ENCODE data around the gene PSAP. TPM values are rescaled to one million over a fixed set of nuclear protein-coding genes. Genes with fewer than 3 reads are reported as not detected.

Gene PSAP
- total RNA-seq, 4 donors from 2014 or later: 937 to 1,475 (median 1,210) TPM

DNA sequence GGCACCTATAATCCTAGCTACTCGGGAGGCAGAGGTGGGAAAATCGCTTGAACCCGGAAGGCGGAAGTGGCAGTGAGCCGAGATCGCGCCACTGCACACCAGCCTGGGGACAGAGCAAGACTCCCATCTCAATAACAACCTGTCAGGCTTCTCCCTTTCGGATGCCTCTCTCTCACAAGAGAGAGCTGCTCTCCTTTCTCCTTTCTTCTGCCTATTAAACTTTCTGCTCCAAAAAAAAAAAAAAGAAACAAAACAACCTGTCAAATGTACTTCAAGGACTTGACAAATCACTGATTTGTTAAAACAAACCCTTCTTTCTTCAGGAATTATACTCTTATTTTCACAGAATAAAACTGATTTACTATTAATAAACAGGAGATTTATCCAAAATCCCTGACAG, 3.6 kb downstream of the PSAP start:
- ATAC-seq (ENCODE audit: low FRiP score): no peak
- TF ChIP-seq CTCF (IDR thresholded peaks at IDR 0.05): no peak
- no peak for DNase-seq (ENCODE audit: low spot score)

GRCh38 chr10:71846816-71847215, 4.2 kb downstream of the PSAP start:
- DNase-seq (ENCODE audit: low spot score) (no peak), ATAC-seq (ENCODE audit: low FRiP score) (no peak)
- TF ChIP-seq CTCF (IDR thresholded peaks at IDR 0.05): no peak

- ATAC-seq (ENCODE audit: low FRiP score) (no peak), DNase-seq (ENCODE audit: low spot score) (no peak)
- TF ChIP-seq CTCF (IDR thresholded peaks at IDR 0.05): no peak
Observed at GRCh38 chr10:71845410-71846405, 5.3 kb downstream of the PSAP start.

DNA sequence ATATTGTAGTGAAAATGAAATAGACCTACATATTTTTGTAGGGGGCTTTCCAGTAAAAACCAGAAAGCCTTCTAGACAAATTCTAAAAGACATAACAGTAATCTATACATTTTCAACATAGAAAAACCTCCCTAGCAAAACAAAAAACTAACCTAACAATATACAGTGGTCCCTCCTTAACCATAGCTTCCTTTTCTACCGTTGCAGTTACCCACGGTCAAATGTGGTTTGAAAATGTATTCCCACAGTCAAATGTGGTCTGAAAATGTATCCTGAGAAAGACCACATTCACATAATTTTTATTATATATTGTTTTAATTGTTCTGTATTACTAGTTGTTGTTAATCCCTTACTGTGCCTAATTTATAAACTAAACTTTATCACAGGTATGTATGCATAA, 6.4 kb downstream of the PSAP start:
- ATAC-seq (ENCODE audit: low FRiP score) (no peak), DNase-seq (ENCODE audit: low spot score) (no peak)
- no peak for TF ChIP-seq CTCF (IDR thresholded peaks at IDR 0.05)

DNA sequence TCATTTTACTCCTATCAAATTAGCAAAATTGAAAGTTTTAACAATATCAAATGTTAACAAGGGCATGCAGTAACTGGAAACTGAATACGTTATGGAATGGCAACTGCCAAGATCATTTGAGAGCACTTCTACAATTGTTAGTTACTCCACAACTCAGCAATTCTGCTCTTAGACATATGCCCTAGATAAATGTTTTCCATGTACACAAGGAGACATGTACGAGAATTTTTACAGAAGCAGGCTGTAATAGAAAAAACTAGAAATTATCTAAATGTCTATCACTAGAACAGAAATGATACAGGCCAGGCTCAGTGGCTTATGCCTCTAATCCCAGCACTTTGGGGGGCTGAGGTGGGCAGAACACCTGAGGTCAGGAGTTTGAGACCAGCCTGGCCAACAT, 7.0 kb downstream of the PSAP start:
- ATAC-seq (ENCODE audit: low FRiP score): no peak
- DNase-seq (ENCODE audit: low spot score): no peak
- no peak for TF ChIP-seq CTCF (IDR thresholded peaks at IDR 0.05)

DNA sequence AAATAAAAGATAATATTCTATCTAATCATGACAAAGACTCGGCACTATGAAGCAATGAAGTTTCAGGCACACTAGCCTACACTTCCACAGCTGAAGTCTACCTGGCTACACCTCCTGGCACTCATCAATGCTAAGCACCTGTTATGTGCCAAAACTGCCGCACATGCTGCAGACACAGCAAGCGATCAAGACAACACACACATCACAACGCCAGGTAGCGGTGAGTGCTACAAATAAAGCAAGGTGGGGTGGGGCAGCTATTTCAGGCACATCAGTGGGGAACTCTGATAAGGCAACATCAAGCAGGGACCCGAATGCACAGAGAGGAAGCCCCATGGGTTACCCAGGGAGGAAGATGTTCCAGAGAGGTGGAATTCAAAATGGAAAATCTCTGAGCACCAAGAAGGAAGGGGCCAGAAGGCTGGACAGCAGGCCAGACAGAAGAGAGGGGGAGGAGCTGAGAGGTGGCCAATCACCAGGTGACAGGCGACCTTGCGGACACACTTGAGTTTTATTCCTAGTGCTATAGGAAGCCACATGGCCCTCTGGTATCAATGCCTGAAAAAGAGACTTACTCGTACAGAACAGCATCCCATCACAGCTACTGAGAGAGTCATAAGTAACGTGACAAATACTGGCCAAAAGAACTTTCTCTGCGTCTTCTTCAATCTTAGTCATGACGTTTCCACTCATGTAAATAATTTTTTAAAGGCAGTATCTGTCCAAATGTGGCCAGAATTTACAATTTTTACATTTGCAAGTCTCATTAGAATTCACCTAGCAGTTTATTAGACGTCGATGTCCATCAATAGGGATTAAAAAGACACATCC, 8.0 kb downstream of the PSAP start:
- ATAC-seq (ENCODE audit: low FRiP score) (no peak), DNase-seq (ENCODE audit: low spot score) (no peak)
- no peak for TF ChIP-seq CTCF (IDR thresholded peaks at IDR 0.05)
